ENCODE data around the gene FAM156B. TPM values are rescaled to one million over a fixed set of nuclear protein-coding genes. Genes with fewer than 3 reads are reported as not detected.
"Not testable (repeated sequence)": the region's sequence is repeated elsewhere in the genome, so short reads cannot be mapped to it uniquely, and the experiment has no call there.

The FAM156B gene
- total RNA-seq, 1 experiment from 2014 or later: 8.0 TPM

DNA sequence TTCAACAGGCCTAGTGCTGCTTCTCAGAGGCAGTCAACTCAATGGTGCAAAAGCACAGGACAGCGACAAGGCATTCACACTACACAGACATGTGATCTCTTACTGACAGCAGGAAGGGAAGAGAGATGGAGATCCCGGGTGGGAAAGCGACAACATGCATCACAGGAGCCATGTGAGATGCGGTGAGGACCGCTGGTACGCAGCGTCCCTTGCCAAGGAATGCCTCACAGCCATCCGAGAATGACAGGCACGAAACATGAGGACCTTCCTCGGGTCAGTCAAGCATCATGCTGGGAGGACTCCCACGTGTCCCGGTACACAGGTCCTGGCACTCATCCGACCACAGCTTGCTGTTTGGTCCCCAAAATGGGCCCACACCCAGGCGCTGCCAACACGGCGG, 50.4 kb downstream of the FAM156B start:
- not testable (repeated sequence) for H3K27ac ChIP-seq; DNase-seq; H3K36me3 ChIP-seq; H3K4me3 ChIP-seq; H3K4me1 ChIP-seq; H3K27me3 ChIP-seq; H3K9me3 ChIP-seq (replicated peaks)

DNA sequence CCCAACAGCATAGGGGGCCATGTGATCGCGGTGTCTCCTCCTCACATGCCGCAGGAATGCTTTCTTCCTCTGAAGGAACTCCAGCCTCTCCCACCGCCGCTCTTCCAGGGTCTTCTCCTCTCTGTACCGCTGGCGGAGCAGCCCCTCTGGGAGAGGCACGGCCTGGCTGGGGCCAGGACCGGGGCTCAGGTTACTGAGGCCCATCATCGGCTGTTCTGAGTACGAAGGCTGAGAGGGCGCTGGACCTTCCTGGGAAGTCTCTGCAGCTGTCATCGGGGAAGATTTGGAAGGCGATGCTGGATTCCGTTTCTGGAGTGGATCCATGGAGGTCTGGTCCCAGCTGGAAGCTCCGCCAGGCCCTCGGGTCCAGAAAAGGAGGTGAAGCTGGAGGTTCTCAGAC, 51.1 kb downstream of the FAM156B start:
- not testable (repeated sequence) for DNase-seq; H3K36me3 ChIP-seq; H3K9me3 ChIP-seq (replicated peaks); H3K4me1 ChIP-seq; H3K4me3 ChIP-seq; H3K27ac ChIP-seq; H3K27me3 ChIP-seq

DNA sequence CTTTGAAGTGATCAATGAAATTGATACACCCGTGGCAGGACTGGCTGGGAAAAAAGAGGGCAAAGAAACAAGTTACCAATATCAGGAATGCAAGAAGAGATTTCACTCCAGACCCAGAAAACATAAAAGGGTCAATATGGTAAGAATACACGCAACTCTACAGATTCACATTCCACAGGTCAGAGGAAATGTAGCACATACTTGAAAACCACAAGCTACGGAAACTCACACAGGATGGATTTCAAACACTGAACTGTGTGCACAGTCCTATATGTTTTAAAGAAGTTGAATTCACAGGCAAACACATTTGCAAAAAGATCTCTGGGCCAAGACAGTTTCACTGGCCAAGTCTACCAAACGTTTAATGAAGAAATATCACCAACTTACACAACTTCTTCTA, 52.2 kb downstream of the FAM156B start:
- H3K9me3 ChIP-seq (replicated peaks); DNase-seq; H3K27me3 ChIP-seq; H3K27ac ChIP-seq; H3K4me1 ChIP-seq; H3K36me3 ChIP-seq; H3K4me3 ChIP-seq: not testable (repeated sequence)

DNA sequence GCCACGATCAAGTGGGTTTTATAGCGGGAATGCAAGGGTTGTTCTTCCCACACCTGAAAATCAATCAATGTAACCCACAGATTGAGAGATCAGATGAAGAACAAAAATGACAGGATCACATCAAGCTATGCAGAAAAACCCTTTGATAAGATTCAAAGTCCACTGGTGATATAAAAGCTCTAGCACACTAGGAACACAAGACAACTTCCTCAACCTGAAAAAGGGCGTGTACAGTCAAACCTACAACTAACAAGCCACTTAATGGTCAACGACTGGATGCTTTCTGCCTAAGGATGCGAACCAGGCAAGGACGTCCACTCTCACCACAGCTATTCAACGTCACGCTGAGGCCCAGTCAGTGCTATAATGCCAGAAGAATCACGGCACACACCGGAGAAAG, 52.8 kb downstream of the FAM156B start:
- H3K4me3 ChIP-seq; H3K27me3 ChIP-seq; H3K27ac ChIP-seq; DNase-seq; H3K9me3 ChIP-seq (replicated peaks); H3K36me3 ChIP-seq; H3K4me1 ChIP-seq: not testable (repeated sequence)

Other genes starting within 250 kb of the FAM156B start
- not detected in 2 replicates for gene SSX7, start 242.4 kb upstream of the FAM156B start, total RNA-seq (2014; rRNA removed; shearing (Covaris generic))
- gene SSX2, start 190.2 kb upstream of the FAM156B start, total RNA-seq (2014; rRNA removed; shearing (Covaris generic)): not detected in 2 replicates
- gene SSX2B, start 146.1 kb upstream of the FAM156B start, total RNA-seq (2014; rRNA removed; shearing (Covaris generic)): not detected in 2 replicates
- gene SPANXN5, start 99.9 kb upstream of the FAM156B start, total RNA-seq (2014; rRNA removed; shearing (Covaris generic)): not detected in 2 replicates
- not detected in 2 replicates for gene XAGE5, start 86.0 kb upstream of the FAM156B start, total RNA-seq (2014; rRNA removed; shearing (Covaris generic))
- gene XAGE3, start 29.2 kb upstream of the FAM156B start, total RNA-seq (2014; rRNA removed; shearing (Covaris generic)): not detected in 2 replicates
- 6.9 and 8.7 TPM in 2 replicates for gene FAM156A, start 61.2 kb downstream of the FAM156B start, total RNA-seq (2014; rRNA removed; shearing (Covaris generic))
- gene GPR173, start 151.5 kb downstream of the FAM156B start, total RNA-seq (2014; rRNA removed; shearing (Covaris generic)): 1.3 TPM in 2 replicates
- gene TSPYL2, start 185.0 kb downstream of the FAM156B start, total RNA-seq (2014; rRNA removed; shearing (Covaris generic)): 9.3 and 11.8 TPM in 2 replicates
- gene KANTR, start 196.8 kb downstream of the FAM156B start, total RNA-seq (2014; rRNA removed; shearing (Covaris generic)): 5.7 and 6.7 TPM in 2 replicates

Data from SJCRH30 (cell line).